GM19025 (cell line): ENCODE measurements around the gene CA12.

Experiments
- ATAC-seq: cut with Tn5 transposase; IDR thresholded peaks from one replicate; pipeline ENCODE4 v1.9.1; 2021; ENCODE audit warnings: mild to moderate bottlenecking, low read depth, moderate library complexity; ENCODE audit not compliant: unreplicated experiment

The CA12 gene

DNA sequence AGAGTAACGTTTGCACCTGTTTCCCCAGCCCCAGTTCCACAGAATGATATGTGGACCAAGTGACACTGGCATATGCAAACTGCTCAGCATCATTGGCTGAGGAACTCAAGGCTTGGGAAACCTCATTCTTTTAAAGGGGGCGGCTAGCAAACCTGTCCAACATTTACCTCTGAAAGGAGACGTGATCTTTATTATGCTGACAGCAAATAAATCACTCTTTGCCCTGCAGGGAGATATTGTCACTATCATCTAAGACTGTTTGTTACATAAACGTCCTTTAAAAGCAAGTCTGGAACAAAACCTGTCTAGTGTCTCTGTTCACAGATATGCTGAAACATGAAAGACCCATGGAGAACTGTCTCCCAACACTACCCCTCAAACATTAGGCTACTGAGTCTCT, 21.5 kb downstream of the CA12 start:
- no peak for ATAC-seq

DNA sequence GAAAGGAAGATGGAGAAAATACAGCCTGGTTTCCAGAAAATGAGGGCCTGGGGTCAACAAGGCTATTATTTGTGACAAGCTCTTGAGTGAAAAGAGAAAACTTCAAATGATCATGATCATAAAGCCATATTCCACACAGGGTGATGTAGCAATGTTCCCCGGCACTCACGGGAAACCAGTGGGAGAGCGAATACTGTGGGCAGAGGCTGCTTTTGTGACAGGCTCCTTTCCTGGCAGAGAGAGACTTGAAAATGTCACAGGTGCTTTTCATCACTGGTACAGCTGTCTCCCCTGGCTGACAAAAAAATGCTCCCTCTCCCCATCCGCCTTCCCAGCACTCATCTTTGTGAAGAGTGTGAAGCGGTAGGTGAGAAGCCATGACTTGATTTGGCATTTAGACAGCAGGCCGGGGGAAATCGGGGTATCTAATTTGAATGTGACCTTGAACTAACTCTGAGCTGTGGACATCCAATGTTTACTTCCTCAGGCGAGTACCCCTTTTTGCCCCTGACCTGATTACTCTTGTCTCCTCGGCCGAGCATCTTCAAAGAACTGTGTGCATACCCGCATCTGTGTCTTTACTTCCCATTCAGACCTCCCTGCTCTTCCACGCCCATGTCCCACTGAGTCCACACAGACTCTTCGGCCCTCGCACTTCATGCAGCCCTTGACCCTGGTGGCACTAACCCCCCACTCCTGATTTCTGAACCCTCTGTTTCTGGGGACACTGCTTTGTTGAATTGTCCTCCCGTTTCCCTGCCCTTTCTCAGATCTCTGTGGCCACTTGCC, 23.2 kb downstream of the CA12 start:
- ATAC-seq = no peak

DNA sequence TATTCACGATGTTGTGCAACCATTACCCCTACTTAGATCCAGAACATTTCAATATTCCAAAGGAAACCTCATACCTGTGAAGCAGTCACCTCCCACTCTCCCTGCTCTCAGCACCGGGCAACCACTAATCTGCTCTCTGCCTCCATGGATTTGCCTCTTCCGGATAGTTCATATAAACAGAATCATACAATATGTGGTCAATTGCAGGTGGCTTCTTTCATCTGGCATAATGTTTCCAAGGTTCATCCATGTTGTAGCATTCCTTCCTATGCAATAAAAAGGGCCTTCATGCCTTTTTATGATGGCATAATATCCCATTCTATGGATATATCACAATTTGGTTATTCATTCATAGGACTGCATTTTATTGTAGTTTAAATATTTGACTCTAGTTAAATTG, 23.9 kb downstream of the CA12 start:
- ATAC-seq = no peak

DNA sequence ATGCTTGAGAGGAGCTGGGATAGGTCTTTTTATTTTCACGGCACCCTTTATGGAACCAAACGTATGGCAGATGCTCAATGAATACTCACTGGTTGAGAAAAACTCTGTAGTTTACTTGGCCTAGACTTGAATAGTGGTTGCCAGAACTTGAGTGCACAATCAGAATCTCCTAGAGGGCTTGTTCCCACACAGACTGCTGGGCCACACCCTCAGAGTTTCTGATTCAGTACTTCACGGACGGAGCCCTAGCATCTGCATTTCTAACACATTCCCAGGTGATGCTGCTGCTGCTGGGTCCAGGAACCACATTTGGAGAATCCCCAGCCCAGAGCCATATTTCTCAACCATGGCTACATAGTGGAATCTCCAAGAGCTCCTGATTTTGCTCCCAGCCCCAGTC, 24.6 kb downstream of the CA12 start:
- no peak for ATAC-seq

DNA sequence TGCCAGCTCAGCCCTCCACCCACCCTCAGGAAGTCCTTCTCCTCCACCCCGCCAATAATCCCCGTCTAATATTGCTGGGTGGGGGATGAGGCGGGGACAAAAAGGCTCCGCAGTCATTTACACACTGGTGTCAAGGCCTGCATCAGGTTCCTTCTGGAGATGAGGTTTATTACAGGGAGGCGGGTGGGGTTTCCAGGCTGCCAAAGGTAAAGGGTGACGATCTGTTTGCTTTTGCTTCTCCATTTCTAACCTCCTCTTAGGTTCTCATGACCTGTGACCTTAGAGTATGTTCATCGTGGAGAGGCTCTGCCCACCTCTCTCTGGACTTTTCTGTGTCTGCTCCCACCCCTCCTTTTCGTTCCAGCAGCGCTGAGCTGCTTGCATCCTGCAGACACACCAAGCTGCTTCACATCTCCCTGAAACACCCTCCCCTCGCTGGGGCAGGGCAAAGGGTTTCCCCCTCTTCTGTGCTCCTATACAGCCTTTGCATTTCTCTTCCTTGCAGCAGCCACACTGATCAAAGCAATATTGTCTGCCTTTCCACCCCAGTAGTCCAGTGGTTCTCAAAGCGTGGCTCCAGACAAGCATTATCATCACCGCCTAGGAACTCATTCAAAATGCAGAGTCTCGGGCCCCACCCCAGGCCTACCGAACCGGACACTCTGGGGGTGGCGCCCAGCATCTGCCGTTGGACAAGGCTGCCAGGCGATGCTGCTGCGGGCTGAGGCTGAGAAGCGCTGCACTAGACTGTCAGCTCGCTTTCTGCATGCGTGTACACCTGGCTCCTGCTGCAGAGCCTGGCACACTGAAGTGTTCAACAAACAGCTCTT, 26.6 kb downstream of the CA12 start:
- ATAC-seq = no peak

DNA sequence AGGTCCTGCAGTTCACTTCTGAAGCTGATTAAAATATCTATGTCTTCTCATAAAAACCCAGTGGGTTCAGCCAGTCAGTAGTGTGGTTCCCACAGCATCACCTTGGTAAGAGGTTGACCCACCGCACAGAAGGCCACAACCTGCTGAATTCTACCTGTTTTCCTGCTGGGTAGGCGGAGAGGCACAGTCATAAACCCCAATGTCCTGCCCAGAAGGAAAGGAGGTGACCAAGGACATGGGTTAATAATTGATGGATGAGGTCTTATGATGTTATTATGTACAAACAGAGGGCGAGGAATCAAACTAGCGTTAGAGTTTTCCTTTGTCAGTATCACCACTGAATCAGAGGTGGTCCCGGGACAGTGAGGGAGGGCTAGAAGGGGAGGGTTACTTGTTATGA, 27.8 kb downstream of the CA12 start:
- ATAC-seq = no peak

DNA sequence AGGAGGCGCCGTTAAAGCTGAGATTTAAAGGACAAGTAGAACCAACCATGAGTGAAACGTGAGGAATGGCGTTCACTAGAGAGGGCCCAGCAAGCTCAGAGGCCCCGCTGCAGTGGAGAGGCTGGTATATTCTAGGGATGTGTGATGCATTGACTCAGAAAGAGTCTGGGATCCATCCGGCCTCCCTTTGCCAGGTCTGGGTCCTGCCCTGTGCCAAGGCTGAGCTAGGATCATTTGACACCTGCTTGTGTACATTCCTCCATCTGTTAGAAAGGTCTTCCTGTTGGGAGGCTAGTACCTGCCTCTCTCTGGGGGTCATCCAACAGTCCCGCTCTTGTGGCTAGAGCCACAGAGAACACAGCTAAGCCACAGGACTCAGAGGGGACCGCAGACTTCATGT, 28.4 kb downstream of the CA12 start:
- no peak for ATAC-seq

DNA sequence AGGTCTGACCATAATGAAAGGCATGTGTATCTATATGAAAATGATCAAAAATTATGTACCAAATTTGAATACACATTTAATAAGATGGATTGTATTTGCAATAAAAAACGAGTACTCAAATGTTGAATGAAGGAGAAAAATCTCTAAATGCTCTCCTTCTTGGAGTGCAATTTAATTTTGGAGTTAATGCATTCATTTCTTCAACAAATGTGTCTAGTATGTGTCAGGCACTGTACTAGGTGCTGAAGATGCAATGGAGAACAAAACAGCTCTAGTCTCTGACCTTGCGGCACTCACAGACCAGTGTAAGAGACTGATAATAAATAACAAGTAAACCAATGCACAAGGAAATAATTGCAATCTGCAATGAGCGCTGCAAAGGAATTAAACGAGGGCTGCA, 28.8 kb downstream of the CA12 start:
- ATAC-seq = no peak

DNA sequence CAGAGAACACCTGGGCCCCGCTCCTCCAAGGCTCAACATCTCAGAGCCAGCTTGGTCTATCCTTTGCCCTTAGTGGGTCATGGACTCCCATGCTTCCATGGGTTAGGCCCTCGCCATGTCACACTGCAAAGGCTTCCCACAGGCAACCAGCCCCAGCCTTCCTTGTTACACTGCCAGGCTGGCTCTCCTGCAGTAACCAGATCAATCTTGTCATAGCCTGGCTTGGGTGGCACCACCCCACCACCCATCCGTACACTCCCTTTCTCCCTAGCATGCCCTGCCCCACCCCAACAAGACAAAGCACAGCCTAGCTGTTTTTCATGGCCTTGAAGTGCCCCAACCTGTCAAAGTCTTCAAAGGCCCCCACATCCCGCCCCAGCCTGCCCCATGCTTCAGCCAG, 30.5 kb downstream of the CA12 start:
- ATAC-seq = no peak

DNA sequence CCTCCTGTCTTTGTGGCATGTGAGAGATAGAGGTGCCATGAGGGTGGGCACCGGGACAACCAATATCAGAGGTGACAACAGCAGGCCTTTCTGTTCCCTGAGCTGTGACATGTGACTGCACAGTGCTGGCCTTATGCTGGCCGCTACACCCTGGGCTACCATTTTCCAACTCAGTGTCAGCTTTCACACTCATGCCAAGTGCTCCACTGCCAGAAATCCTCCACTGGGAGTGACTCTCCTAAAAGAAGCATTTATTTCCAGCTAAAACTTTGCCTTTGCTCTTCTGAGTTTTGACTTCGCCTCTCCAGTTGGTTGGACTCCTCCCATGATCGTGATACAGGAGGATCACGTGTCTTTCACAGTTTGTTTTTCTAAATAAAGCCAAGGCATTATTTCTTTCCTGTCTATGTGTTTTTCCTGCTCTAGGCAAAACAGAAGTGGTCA, 31.4 kb downstream of the CA12 start:
- ATAC-seq = no peak

DNA sequence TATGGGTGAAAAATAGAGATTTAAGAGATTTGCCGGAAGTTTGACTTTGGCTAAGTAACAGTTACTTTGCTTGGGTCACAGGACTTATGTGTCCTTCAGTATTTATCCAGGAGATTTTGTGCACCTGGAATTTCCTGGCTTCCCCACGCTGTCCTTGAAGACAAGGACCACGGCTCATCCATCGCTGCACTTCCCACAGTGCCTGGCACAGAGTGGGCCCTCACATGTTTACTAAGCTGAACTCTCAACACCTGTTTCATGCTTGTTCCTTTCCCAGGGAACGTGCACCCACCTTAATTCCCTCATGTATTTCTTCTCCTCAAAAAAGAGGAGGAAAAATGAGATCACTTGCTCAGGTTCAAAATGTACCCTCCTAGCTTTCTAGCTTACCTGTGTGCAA, 32.0 kb downstream of the CA12 start:
- no peak for ATAC-seq

DNA sequence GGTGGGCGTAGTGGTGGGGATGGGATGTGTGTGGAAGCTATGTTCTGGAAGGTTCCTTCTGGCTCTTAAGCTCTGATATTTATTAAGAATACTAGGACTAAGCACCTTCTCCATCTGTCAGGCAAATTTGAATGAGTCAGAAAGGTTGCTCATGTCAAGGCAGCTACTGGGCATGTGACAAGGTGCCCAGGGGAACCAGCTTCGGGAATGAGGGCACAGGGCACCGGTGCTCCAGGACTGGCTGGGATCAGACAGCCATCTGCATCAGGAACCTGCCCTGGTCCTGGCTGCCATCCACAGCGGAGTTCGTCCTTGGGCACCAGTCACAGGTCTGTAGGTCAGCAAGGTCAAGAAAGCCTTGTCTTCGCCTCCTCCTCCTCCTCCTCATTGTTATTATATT, 32.5 kb downstream of the CA12 start:
- no peak for ATAC-seq

DNA sequence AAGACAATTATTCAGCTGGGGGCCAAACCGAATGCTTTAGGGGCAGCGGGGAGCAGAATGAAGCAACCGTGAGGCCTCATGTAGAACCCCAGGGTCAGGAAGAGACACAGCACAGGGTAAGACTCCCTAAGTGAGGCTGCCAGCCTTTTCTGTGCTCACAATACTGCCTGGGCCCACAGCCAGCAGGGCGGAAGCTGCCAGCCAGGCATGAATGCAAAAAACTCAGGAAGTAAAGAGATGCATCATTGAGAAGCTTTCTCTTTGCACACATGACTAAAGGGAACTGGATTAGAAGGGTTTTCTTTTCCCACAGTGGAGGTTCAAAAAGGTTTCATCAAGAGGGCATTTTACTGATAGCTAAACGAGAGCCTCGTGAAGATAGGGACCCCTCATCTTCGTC, 33.3 kb downstream of the CA12 start:
- ATAC-seq = no peak

DNA sequence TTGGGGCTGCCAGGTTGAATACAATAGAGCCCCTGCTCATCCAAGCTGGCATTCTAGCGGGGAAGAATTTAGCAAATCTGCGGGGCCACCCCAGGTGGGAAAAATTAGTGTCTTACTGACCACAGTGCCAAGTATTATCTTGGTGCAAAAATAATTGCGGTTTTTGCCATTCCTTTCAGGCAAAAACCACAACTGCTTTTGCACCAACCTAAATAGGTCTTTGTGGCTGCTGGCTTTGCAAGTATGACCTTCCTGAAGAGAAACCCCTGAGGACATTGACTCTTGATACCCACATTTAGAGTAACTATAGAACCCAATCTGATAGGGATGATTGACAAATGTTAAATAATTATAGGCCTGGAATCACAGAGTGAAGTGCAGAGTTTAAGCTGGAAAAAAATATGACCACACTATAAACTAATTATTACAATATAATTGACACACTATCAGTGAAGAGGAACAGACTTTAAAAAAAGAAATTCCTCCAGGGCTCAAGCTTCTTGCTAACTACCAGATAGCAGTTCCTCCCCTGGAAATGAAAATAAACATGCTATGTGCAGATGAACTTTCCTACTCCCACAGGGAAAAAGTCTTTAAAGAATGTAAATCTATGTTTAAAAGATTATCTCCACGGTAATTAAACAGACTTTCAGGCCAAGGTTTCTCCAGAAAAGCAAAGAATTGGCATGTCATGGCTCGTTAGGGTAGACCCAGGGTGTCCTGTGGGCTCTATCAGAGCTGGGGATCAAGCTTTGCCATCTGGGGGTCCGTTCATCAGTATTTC, 34.4 kb downstream of the CA12 start:
- no peak for ATAC-seq

DNA sequence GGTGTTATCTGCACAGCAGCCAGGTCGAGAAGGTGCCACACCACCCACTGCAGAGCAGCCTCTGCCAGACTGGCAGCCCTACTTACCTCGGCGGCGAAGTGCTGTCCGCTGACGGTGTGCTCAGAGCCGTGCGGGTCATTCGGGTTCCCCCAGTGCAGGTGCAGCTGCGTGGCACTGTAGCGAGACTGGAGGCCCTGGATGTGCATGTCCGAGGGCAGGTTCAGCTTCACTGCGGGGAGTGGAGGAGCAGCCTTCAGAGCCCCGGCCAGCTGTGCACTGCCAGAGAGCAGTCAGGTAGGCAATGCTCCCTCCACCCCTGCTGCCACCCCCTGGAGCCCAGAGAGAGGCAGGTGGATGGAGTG, 36.3 kb downstream of the CA12 start:
- ATAC-seq = no peak

DNA sequence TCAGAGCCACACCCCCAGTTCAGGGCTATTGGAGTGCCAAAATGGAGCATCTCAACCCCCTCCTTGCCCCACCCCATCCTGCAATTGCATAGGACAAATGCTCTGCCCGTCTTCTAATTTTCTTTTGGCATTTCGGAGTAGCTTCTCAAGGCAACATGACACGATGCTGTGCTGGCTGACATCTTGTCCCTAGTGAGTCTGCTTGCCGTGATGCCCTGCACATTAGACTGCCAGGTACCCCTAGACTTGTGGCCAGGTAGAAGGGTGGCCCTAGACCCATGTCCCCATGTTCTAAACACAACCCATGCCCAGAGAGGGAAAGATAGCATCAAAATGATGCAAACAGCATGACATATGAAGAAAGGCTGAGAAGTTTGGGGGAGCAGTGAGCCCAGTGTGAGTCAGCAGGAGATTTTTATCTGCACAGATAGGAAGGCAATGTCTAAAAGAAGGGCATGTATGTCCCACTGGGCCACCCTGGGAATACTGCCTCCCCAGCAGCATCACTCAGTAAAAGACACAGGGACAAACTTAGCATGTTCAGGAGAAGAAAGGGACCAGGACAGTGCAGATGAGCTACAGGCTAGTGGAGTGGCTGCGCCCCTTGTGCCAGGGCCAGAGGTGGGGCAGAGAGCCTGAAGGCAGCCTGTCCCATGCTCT, 36.8 kb downstream of the CA12 start:
- ATAC-seq = no peak

DNA sequence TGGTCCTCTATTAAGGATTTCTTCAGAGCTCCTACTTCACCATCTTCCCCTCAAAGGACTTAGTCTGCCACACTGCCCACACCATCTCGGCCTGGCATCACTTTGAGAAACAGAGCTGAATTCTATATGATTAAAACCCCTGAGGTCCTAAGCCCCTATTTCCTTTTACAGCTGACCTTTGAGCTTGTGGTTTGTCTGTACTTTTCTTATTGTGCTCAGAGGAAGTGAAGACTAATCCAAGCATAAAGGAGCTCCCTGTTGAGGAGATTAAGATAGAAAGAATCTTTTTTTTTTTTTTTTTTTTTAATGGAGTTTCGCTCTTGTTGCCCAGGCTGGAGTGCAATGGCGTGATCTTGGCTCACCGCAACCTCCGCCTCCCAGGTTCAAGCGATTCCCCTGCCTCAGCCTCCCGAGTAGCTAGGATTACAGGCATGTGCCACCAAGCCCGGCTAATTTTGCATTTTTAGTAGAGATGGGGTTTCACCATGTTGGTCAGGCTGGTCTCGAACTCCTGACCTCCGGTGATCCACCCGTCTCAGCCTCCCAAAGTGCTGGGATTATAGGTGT, 38.6 kb downstream of the CA12 start:
- peak; percentile 44 for ATAC-seq

DNA sequence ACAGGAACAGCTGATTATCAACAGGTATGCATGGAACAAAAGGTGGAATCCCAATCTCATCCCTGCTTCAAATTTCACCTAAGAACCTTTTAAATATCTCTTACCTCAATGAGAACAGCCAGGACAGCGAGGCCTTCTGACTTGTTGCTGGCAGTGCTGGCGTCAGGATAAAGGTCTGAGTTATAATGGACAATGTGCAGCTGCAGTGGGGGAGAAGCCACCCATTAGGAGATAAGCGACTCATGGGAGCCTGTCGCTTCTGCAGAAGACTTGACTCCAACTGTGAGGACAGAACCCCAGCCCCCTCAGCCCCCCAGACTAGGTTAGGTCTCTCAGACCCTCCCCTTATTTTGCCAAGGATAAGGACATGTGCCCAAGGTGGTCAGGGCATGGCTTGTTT, 39.7 kb downstream of the CA12 start:
- ATAC-seq = no peak

DNA sequence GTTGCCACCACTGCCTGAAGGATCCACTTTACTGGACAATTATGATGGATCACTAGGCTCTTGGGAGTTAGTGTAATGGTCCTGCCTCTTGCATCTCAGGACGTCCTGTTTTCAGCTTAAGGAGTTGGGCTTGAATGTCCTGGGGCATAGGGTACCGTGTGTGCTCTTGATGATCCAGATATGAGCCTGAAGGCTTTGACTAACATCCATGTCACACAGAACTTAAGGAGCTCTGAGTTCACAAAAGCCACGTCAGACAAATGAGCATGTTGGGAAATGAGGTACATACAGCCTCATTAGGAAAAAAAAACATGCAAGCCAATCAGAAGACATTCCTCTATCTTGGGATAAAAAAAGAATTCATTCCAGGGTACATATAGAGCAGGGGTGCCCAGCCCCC, 40.8 kb downstream of the CA12 start:
- ATAC-seq = no peak

DNA sequence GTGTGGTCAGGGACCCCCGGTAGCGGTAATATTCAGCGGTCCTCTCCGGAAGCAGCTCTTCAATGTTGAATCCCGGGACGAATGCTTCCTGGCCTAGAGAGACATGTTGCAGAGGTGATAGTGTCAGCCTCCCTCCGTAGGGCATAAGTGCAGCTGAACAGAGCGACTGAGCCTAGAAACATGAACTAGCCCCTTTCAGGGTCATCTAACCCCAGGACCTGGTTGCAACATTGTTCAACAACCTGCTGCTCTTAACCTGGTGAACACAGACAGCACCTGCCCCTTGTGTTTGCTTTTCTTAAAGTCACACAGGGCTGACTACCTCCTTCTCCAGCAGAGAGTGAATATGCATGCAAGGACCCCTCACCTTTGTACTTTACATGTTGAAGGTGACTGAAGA, 41.3 kb downstream of the CA12 start:
- no peak for ATAC-seq
